Right cardiac atrium (tissue), 5 donors: ENCODE measurements around the gene STXBP4. TPM values are rescaled to one million over a fixed set of nuclear protein-coding genes. Genes with fewer than 3 reads are reported as not detected.

Experiments used
- ATAC-seq, 2 donors: fragments of 200-7000 bp; cut with Tn5 transposase; one replicate each; pipeline versions ENCODE4 v1.8.0 to v1.9.1; 2020; ENCODE audit warnings: moderate library complexity in 2 of 2, mild to moderate bottlenecking in 1 of 2
- DNase-seq, 3 donors: peaks; one replicate each; pipeline ENCODE4 v3.0.0-alpha.2; 2020
- H3K27ac ChIP-seq: one replicate; pipeline ENCODE4 v1.5.1; 2013; ENCODE audit warnings: mild to moderate bottlenecking, low read length, control low read depth, moderate library complexity
- H3K27me3 ChIP-seq: one replicate; pipeline ENCODE4 v1.6.1; 2013; ENCODE audit not compliant: control insufficient read depth, insufficient read depth
- H3K4me1 ChIP-seq: one replicate; pipeline ENCODE4 v1.6.1; 2013; ENCODE audit warnings: low read length; ENCODE audit not compliant: control insufficient read depth, insufficient read depth
- H3K4me3 ChIP-seq: one replicate; pipeline ENCODE4 v1.5.1; 2013; ENCODE audit warnings: low read length, control low read depth
- H3K9me3 ChIP-seq: one replicate; pipeline ENCODE4 v1.6.1; 2013; ENCODE audit warnings: low read length; ENCODE audit not compliant: control insufficient read depth
- WGBS: extraction: QIAGEN DNeasy Blood & Tissue Kit; methylation state at CpG from one replicate; pipeline ENCODE4 v1.1.7; 2013; 5-methylcytosine and 5-hydroxymethylcytosine counted together
- intact Hi-C, 4 donors: fragments of 100-400 bp; cut with DNase I; formaldehyde crosslinking; loops; one replicate each; pipeline versions ENCODE4 v1.11.0 to v1.14.0; 2022 to 2023
- polyA plus RNA-seq: library from polyadenylated mRNA; stranded (reverse); fragments of 200-250 nt; gene quantifications from one replicate; pipeline ENCODE4 v1.2.3, GENCODE V29; 2013
- total RNA-seq, 4 donors: library from RNA; stranded (reverse); fragmentation: NEBNext Ultra II Directional; extraction: Animal tissue kit (Norgen Biotek cat#: 25700); gene quantifications; one replicate each; pipeline ENCODE4 v1.2.1, GENCODE V29; 2021
- donor health status: healthy with polysubstance abuse.
- donor health status: DM: no; HTN: yes; CAD: no.
- donor health status: DM: no; HTN: no; CAD: no.
- donor health status: DM: no; HTN: yes; CAD: no; lungs with severe emphysema.
- donor health status: DM: yes; HTN: yes; CAD: no.

Gene STXBP4
- total and polyA plus RNA-seq, 5 donors: 2.6 to 10.8 (median 9.4) TPM

GRCh38 chr17:55121268-55121667 is 152.7 kb downstream of the STXBP4 start:
- Histone ChIP-seq H3K27me3 (no peaks in the 10 kb centered on the region), H3K4me3 (no peak overlapping the region), H3K9me3 (no peaks in the 10 kb centered on the region), H3K27ac (no peak overlapping the region), H3K4me1 (no peaks in the 10 kb centered on the region)
- no peak for DNase-seq
- ATAC-seq: no peak
- intact Hi-C loops: no loop called here

DNA sequence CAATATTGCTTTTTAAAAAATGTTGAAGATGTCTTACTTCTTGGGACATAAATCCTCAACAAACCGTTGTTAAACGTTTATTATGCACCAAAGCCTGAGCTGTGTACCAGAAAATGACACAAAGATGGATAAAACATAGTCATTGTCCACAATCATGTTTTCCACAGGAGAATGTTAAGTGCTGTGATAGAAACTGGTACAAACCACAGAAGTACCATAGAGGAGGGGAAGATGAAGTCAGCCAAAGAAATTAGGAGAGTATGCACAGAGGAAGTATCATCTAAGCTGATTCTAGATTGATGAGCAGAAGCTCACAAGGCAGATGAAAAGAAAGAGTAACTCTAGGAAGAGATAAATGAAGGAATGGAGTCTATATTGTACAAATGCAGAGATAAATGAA is 153.5 kb downstream of the STXBP4 start:
- 95% methylated on average over 2 of the region's 2 CpGs for WGBS
- ATAC-seq (no peak), DNase-seq (no peak)
- intact Hi-C loops: no loop called here
- Histone ChIP-seq H3K4me1 (no peaks in the 10 kb centered on the region), H3K27me3 (no peaks in the 10 kb centered on the region), H3K9me3 (no peaks in the 10 kb centered on the region), H3K4me3 (no peak overlapping the region), H3K27ac (no peak overlapping the region)

DNA sequence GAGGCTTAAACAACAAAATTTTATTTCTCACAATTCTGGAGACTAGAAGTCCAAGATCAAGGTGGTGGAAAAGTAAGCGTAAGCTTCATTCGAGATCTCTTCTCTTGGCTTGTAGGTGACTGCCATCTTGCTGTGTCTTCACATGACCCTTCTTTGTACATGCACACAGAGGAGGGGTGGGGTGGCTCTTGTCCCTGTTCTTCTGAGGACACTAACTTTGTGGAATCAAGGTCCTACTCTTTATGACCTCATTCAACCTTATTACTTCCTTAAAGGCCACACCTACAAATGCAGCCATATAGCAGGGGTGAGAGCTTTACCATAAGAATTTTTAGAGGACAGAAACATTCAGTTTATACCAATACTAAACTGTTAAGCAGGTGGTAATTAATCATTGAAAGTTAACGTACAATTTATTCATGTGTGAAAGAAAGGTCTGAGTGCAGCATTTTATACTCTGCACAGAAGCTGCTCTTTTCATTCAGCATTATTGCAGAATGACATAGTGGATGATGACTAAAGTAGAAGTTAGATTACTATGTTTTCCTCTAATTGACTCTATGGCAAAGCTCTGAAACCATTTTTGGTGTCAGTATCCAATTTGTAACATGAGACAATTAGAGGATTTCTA is 156.3 kb downstream of the STXBP4 start:
- WGBS: 89% methylated on average over 3 of the region's 3 CpGs
- intact Hi-C loops: no loop called here
- no peak overlapping the region for H3K4me3 ChIP-seq

DNA sequence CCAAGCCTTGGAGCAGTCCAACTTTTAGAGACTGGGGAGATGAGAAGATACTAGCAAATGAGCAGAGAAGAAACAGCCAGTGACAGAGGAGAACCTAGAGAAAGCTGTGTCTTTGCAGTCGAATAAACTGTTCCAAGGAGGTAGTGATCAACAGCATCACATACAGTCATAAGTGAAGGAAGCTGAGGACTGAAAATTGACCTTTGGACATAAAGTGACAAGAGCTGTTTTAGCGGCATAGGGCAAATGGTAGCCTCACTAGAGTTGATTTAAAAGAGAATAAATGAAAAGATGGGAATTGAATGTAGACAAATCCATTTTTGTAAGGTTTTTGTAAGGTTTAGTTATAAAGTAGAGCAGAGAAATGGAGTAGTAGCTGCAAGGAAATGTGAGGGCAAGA is 165.0 kb downstream of the STXBP4 start:
- H3K4me3 ChIP-seq: no peak overlapping the region
- H3K27ac ChIP-seq: no peak overlapping the region
- no peak for ATAC-seq
- no peaks in the 10 kb centered on the region for H3K27me3 ChIP-seq
- intact Hi-C loops: no loop called here
- H3K4me1 ChIP-seq: no peaks in the 10 kb centered on the region
- 79% methylated on average over 2 of the region's 2 CpGs for WGBS
- no peak for DNase-seq
- H3K9me3 ChIP-seq: no peaks in the 10 kb centered on the region

More for the DNA sequence above, 156.3 kb downstream of the STXBP4 start:
- Histone ChIP-seq H3K27me3 (no peaks in the 10 kb centered on the region), H3K27ac (no peak overlapping the region), H3K4me1 (no peaks in the 10 kb centered on the region), H3K9me3 (no peaks in the 10 kb centered on the region)
- ATAC-seq: no peak
- no peak for DNase-seq

GRCh38 chr17:55134486-55135157 is 166.1 kb downstream of the STXBP4 start:
- WGBS: 81% methylated on average over 1 of the region's 1 CpG
- Histone ChIP-seq H3K27ac (no peak overlapping the region), H3K4me1 (no peaks in the 10 kb centered on the region), H3K27me3 (no peaks in the 10 kb centered on the region), H3K4me3 (no peak overlapping the region), H3K9me3 (no peaks in the 10 kb centered on the region)
- ATAC-seq: no peak
- no peak for DNase-seq
- intact Hi-C loops: no loop called here

DNA sequence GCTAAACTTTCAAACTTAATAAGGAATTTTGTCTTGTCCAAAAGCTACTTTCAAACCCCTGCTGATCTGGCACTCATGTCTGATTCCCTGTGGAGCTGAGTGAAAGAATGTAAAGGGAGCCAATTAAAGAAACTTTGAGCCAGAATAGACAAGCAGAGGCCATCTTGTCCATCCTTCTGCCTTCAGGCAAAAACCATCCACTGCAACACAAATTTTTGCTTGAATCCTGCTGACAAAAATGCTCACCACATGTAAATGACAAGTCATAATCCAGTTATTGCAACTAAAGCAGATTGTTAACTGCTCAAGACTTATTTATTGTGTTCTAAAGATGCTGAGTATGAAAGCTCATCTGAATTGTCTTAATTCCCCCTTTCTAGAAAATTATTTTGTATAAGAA is 172.2 kb downstream of the STXBP4 start:
- H3K9me3 ChIP-seq: no peaks in the 10 kb centered on the region
- H3K4me1 ChIP-seq: no peaks in the 10 kb centered on the region
- DNase-seq (no peak), ATAC-seq (no peak)
- intact Hi-C loops: no loop called here
- H3K4me3 ChIP-seq: no peak overlapping the region
- no peak overlapping the region for H3K27ac ChIP-seq
- no peaks in the 10 kb centered on the region for H3K27me3 ChIP-seq

DNA sequence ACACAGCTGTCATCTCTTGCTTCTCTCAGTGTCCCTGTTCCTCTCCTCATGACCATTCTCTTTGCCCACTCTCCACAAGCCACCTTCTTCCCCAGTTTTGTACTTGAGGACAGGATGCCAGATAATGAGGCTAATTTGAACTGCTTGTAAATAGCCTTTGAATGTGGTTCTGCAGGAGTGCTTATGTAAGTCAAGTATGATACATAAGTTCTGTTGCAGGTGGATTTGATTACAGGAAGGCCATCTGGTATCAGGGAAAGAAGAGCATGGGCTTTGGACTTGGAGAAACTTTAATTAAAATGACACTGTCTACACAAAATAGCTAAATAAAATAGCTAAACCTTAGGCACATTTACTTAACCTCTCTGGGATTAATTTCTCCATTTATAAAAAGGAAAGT is 176.0 kb downstream of the STXBP4 start:
- DNase-seq: no peak
- no peak overlapping the region for H3K4me3 ChIP-seq
- H3K27me3 ChIP-seq: no peaks in the 10 kb centered on the region
- ATAC-seq: no peak
- no peaks in the 10 kb centered on the region for H3K9me3 ChIP-seq
- intact Hi-C loops: no loop called here
- no peaks in the 10 kb centered on the region for H3K4me1 ChIP-seq
- no peak overlapping the region for H3K27ac ChIP-seq

DNA sequence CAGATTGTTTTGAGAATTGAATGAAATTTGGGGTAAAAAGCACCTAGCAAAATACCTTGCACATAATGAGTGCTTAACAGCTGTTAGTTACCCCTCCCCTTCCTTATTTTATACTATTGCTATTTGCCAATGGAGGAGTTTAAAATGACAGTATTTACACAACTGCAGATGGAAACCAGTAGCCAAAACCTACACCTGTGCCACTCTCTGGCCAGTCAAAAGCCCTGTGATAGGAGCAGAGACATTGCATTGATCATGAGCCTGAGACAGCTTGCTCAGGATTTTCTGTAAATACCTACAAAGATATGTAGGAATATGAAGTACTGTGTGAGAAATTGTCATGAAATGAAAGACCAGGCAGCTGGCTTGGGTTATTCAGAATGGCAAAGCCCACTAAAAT is 180.9 kb downstream of the STXBP4 start:
- Histone ChIP-seq H3K9me3 (no peaks in the 10 kb centered on the region), H3K4me1 (no peaks in the 10 kb centered on the region), H3K27me3 (no peaks in the 10 kb centered on the region), H3K27ac (no peak overlapping the region), H3K4me3 (no peak overlapping the region)
- DNase-seq (no peak), ATAC-seq (no peak)
- intact Hi-C loops: no loop called here

DNA sequence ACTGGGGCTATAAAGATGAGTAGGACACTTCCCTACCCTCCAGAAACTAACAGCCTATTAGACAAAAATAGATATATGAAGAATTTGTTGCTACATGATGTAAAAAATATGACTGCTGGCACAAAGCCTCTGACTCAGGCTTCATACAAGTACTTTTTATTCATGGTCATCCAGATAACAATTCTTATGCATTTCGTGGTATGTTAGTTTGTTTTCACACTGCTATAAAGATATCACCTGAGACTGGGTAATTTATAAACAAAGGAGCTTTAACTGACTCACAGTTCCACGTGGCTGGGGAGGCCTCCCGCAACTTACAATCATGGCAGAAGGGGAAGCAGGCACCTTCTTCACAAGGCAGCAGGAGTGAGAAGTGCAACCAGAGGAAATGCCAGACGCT is 183.7 kb downstream of the STXBP4 start:
- Histone ChIP-seq H3K9me3 (no peaks in the 10 kb centered on the region), H3K27me3 (no peaks in the 10 kb centered on the region), H3K4me1 (no peaks in the 10 kb centered on the region), H3K27ac (no peak overlapping the region), H3K4me3 (no peak overlapping the region)
- intact Hi-C loops: no loop called here
- no peak for ATAC-seq
- WGBS: 74% methylated on average over 4 of the region's 4 CpGs
- no peak for DNase-seq

- ATAC-seq (no peak), DNase-seq (no peak)
- Histone ChIP-seq H3K9me3 (no peaks in the 10 kb centered on the region), H3K27ac (no peak overlapping the region), H3K4me1 (no peaks in the 10 kb centered on the region), H3K4me3 (no peak overlapping the region), H3K27me3 (no peaks in the 10 kb centered on the region)
- intact Hi-C loops: no loop called here
- 97% methylated on average over 2 of the region's 2 CpGs for WGBS
These were observed 185.5 kb downstream of the STXBP4 start for GRCh38 chr17:55154101-55154500.

DNA sequence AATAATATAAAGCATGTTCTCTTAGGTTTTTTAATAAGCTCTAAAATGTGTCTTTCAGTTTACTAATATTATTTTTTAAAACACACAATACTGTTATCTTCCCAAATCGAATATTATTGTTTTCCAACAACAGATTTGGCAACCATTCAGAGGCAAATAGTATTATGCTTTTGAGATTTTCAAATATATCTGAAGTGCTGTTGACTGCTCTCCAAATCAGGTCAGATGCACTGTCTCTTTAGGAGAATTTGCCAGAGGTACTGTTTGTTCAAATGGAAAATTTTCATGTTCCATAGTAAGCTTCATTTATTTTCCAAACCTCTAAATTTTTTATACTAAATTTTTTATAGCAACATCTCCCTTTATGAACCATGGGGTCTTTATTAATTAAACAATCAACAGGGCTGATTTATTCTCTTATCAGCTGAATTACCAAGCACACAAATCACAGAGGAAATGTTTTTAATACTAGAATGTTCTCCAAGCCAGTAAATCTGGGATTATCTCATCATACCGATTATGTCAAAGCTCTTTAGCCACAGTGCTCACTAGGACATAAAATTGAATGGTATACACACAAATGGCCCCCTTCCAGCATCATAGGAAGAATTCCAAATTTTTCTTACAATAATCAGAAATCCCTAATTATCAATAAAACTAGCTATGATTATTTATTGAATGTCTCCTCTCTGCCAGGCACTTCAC is 187.4 kb downstream of the STXBP4 start:
- ATAC-seq: no peak
- H3K27ac ChIP-seq: no peak overlapping the region
- H3K4me1 ChIP-seq: no peaks in the 10 kb centered on the region
- WGBS: 28% methylated on average over 2 of the region's 2 CpGs
- H3K9me3 ChIP-seq: no peaks in the 10 kb centered on the region
- no peaks in the 10 kb centered on the region for H3K27me3 ChIP-seq
- H3K4me3 ChIP-seq: no peak overlapping the region
- intact Hi-C loops: no loop called here
- DNase-seq: no peak
